Posterior vena cava (tissue), 2 donors: ENCODE data around the gene BMF. TPM values are rescaled to one million over a fixed set of nuclear protein-coding genes. Genes with fewer than 3 reads are reported as not detected.

ENCODE experiments used
- DNase-seq: peaks from one replicate; pipeline ENCODE4 v3.0.0-alpha.2; 2020; ENCODE audit warnings: low spot score
- intact Hi-C, 2 donors: fragments of 100-400 bp; cut with DNase I; formaldehyde crosslinking; loops; one replicate each; pipeline versions ENCODE4 v1.14.1 to v1.14.2; 2022 to 2023
- total RNA-seq, 2 donors: library from RNA; stranded (reverse); fragmentation: NEBNext Ultra II Directional; extraction: Animal tissue kit (Norgen Biotek cat#: 25700); gene quantifications; one replicate each; pipeline ENCODE4 v1.2.1, GENCODE V29; 2021
- donor health status: DM: yes; HTN: yes; CAD: no.
- donor health status: DM: yes; HTN: yes; CAD: no.

The BMF gene
- total RNA-seq, 2 donors from 2014 or later, result 3.0 to 5.0 TPM

- peak; percentile 36 for DNase-seq
These were observed 48.9 kb downstream of the BMF start for GRCh38 chr15:40059821-40060220.

GRCh38 chr15:40058476-40059140 is 50.1 kb downstream of the BMF start:
- peak; percentile 43 for DNase-seq
- intact Hi-C loops, result loop anchor here in 1 of 2 donors (5.0 kb wide), 1 partner anchor 214 kb away; no protein-coding TSS in a partner anchor

More at GRCh38 chr15:40059821-40060220, 48.9 kb downstream of the BMF start:
- intact Hi-C loops, result loop anchor here in 1 of 2 donors (5.0 kb wide), 1 partner anchor 212 kb away; no protein-coding TSS in a partner anchor

- peak; percentile 53 for DNase-seq
- intact Hi-C loops, result loop anchor here in 1 of 2 donors (5.0 kb wide), 1 partner anchor 217 kb away; no protein-coding TSS in a partner anchor
These were observed 52.9 kb downstream of the BMF start for GRCh38 chr15:40055576-40056293.

- intact Hi-C loops, result loop anchor here in 1 of 2 donors (5.0 kb wide), 1 partner anchor 217 kb away; no protein-coding TSS in a partner anchor
- peak; percentile 67 for DNase-seq
These were observed 53.7 kb downstream of the BMF start for GRCh38 chr15:40054855-40055575.

- DNase-seq, result no peak
These were observed 54.1 kb downstream of the BMF start for GRCh38 chr15:40054605-40054854.

GRCh38 chr15:40053831-40054604 is 54.7 kb downstream of the BMF start:
- intact Hi-C loops, result no loop called here
- peak; percentile 60 for DNase-seq

More at GRCh38 chr15:40054605-40054854, 54.1 kb downstream of the BMF start:
- intact Hi-C loops, result no loop called here

GRCh38 chr15:40053079-40053830 is 55.4 kb downstream of the BMF start:
- DNase-seq, result peak; percentile 54
- intact Hi-C loops, result no loop called here

- DNase-seq, result no peak
- intact Hi-C loops, result no loop called here
These were observed 56.1 kb downstream of the BMF start for GRCh38 chr15:40052604-40053003.

GRCh38 chr15:40051616-40052415 is 56.9 kb downstream of the BMF start:
- intact Hi-C loops, result loop anchor here in 1 of 2 donors (2.0 kb wide), 1 partner anchor 13 kb away; no protein-coding TSS in a partner anchor
- DNase-seq, result peak; percentile 25

- intact Hi-C loops, result loop anchor here in 1 of 2 donors (2.0 kb wide), 1 partner anchor 14 kb away; no protein-coding TSS in a partner anchor
- peak; percentile 69 for DNase-seq
These were observed 57.8 kb downstream of the BMF start for GRCh38 chr15:40050788-40051470.

- intact Hi-C loops, result loop anchor here in 1 of 2 donors (5.0 kb wide), 1 partner anchor 223 kb away; no protein-coding TSS in a partner anchor
- no peak for DNase-seq
These were observed 59.7 kb downstream of the BMF start for GRCh38 chr15:40048926-40049475.

GRCh38 chr15:40048211-40048792 is 60.4 kb downstream of the BMF start:
- intact Hi-C loops, result loop anchor here in 1 of 2 donors (5.0 kb wide), 1 partner anchor 224 kb away; no protein-coding TSS in a partner anchor
- DNase-seq, result peak; percentile 77

GRCh38 chr15:40047415-40048210 is 61.1 kb downstream of the BMF start:
- DNase-seq, result peak; percentile 87
- intact Hi-C loops, result loop anchor here in 1 of 2 donors (5.0 kb wide), 1 partner anchor 225 kb away; no protein-coding TSS in a partner anchor

- no peak for DNase-seq
- intact Hi-C loops, result loop anchor here in 1 of 2 donors (5.0 kb wide), 1 partner anchor 225 kb away; no protein-coding TSS in a partner anchor
These were observed 61.8 kb downstream of the BMF start for GRCh38 chr15:40046721-40047414.
